GM12878 (cell line): ENCODE results near the gene RRP1B. TPM values are rescaled to one million over a fixed set of nuclear protein-coding genes. Genes with fewer than 3 reads are reported as not detected.
A peak's percentile ranks its signal among the peaks of the same experiment; 100 is the strongest.

Source experiments
- ATAC-seq: fragments of 200-7000 bp; cut with Tn5 transposase; 3 replicates; pipeline ENCODE4 v1.9.1; 2020; ENCODE audit warnings: mild to moderate bottlenecking, moderate library complexity
- BruUV-seq: library from RNA; stranded (reverse); fragments of 400-500 nt; replicated peaks from 2 replicates; lab custom pipeline; 2021; lab: Mats Ljungman, UMichigan
- CTCF ChIA-PET: fragments of 300-600 bp; sonication (Branson Sonifier 250); formaldehyde crosslinking; extraction: SDS; loops from one replicate; lab custom pipeline; 2021; ENCODE audit warnings: inconsistent platforms; lab: Yijun Ruan, JAX
- POLR2A ChIA-PET: fragments of 350-600 bp; formaldehyde crosslinking; extraction: SDS; loops from one replicate; lab custom pipeline; 2021; ENCODE audit warnings: inconsistent platforms; lab: Charles Lee
- RAD21 ChIA-PET: fragments of 300-600 bp; sonication (Branson Sonifier 250); formaldehyde crosslinking; loops from one replicate; lab custom pipeline; 2023; ENCODE audit warnings: antibody characterized with exemption; ENCODE audit not compliant: unreplicated experiment; lab: Charles Lee
- SMC1A ChIA-PET: fragments of 300-600 bp; sonication (Branson Sonifier 250); formaldehyde crosslinking; loops from one replicate; lab custom pipeline; 2023; ENCODE audit not compliant: unreplicated experiment, uncharacterized antibody; lab: Charles Lee
- DNase-seq: peaks from one replicate; pipeline ENCODE4 v3.0.0-alpha.2; 2011; ENCODE audit warnings: low read depth, low spot score
- FAIRE-seq: peaks from 3 replicates; lab custom pipeline; 2011; peaks lifted over from hg19 to GRCh38; lab: Jason Lieb, UNC
- H2AFZ ChIP-seq: 2 replicates; pipeline ENCODE4 v1.6.0; 2011; ENCODE audit warnings: low read depth, low read length, control low read depth; ENCODE audit not compliant: control insufficient read depth
- H3K27ac ChIP-seq: 2 replicates; pipeline ENCODE4 v1.5.1; 2011; ENCODE audit warnings: control low read depth; ENCODE audit not compliant: control insufficient read depth, insufficient read depth
- H3K27me3 ChIP-seq, 2 experiments: replicated peaks in 1 of 2; 2 replicates each; pipeline versions ENCODE4 v1.6.0 to v1.6.1; 2011; ENCODE audit warnings: low read length in 1 of 2; ENCODE audit not compliant: control insufficient read depth in 2 of 2, insufficient read depth in 2 of 2
- H3K36me3 ChIP-seq, 2 experiments: 2 replicates each; pipeline ENCODE4 v1.5.1; 2011; ENCODE audit warnings: low read length in 1 of 2; ENCODE audit not compliant: control insufficient read depth in 2 of 2, insufficient read depth in 2 of 2
- H3K4me1 ChIP-seq: 2 replicates; pipeline ENCODE4 v1.6.1; 2011; ENCODE audit warnings: mild to moderate bottlenecking, low read length, moderate library complexity, mixed read lengths; ENCODE audit not compliant: control insufficient read depth, insufficient read depth
- H3K4me2 ChIP-seq: 2 replicates; pipeline ENCODE4 v1.6.0; 2011; ENCODE audit warnings: control low read depth; ENCODE audit not compliant: control insufficient read depth, insufficient read depth
- H3K4me3 ChIP-seq: fragments of 200-600 bp; sonication (generic); 2 replicates; pipeline ENCODE4 v1.5.1; 2016
- H3K79me2 ChIP-seq: 2 replicates; pipeline ENCODE4 v1.6.0; 2011; ENCODE audit warnings: low read length; ENCODE audit not compliant: control insufficient read depth, insufficient read depth
- H3K9ac ChIP-seq: 2 replicates; pipeline ENCODE4 v1.8.0; 2011; ENCODE audit warnings: low read length, control low read depth, mixed read lengths; ENCODE audit not compliant: control insufficient read depth, insufficient read depth
- H3K9me3 ChIP-seq: replicated peaks from 3 replicates; pipeline ENCODE4 v1.5.1; 2011; ENCODE audit warnings: mild to moderate bottlenecking, low read length; ENCODE audit not compliant: control insufficient read depth, insufficient read depth
- H4K20me1 ChIP-seq: 2 replicates; pipeline ENCODE4 v1.6.0; 2011; ENCODE audit not compliant: control insufficient read depth, insufficient read depth
- CHD4 ChIP-seq: fragments of 200-600 bp; sonication (generic); IDR thresholded peaks from 2 replicates; pipeline ENCODE4 v1.6.1; 2016; ENCODE audit warnings: mild to moderate bottlenecking
- EGR1 ChIP-seq, 2 experiments: IDR thresholded peaks; 1 replicate in 1 of 2; 2 replicates in 1 of 2; pipeline ENCODE4 v1.6.1; 2011 to 2012; ENCODE audit warnings: low read depth in 2 of 2, low read length in 2 of 2, borderline replicate concordance in 1 of 2, mild to moderate bottlenecking in 1 of 2, moderate library complexity in 1 of 2
- SRF ChIP-seq, 2 experiments: IDR thresholded peaks; 2 replicates each; pipeline ENCODE4 v1.6.1; 2011; ENCODE audit warnings: low read depth in 2 of 2, low read length in 2 of 2, mild to moderate bottlenecking in 1 of 2, moderate library complexity in 1 of 2
- STAT1 ChIP-seq: fragments of 450-650 bp; conservative IDR thresholded peaks from 2 replicates; pipeline ENCODE4 v1.6.1; 2014; ENCODE audit warnings: antibody characterized with exemption, mild to moderate bottlenecking
- ZNF622 ChIP-seq: fragments of 450-650 bp; IDR thresholded peaks from 2 replicates; pipeline ENCODE4 v1.6.1; 2017; ENCODE audit warnings: mild to moderate bottlenecking, inconsistent platforms
- WGBS: methylation state at CpG from one replicate; pipeline ENCODE4 v1.1.6; 2016; ENCODE audit warnings: low lambda C conversion rate; ENCODE audit not compliant: insufficient replicate concordance, insufficient coverage; ENCODE audit errors: missing lambda C conversion rate; 5-methylcytosine and 5-hydroxymethylcytosine counted together
- in situ Hi-C: fragments of 300-500 bp; cut with MboI; formaldehyde crosslinking; loops from 9 replicates; pipeline ENCODE4 v1.14.3; 2018; ENCODE audit warnings: mixed read lengths
- intact Hi-C: fragments of 100-400 bp; cut with micrococcal nuclease; formaldehyde crosslinking; loops from one replicate; pipeline ENCODE4 v1.14.2; 2022; ENCODE audit not compliant: unreplicated experiment
- polyA plus RNA-seq, 11 experiments: library from polyadenylated mRNA; depleted of rRNA in 4 of 11; unstranded in 6 of 11; stranded (reverse) in 5 of 11; fragments of >200 nt; fragmentation: Nextera tagmentation in 4 of 11; fragmentation: Illumina TruSeq in 1 of 11; extraction: Ambion mirVana in 4 of 11; extraction: Trizol in 1 of 11; gene quantifications; 1 replicate in 1 of 11; 2 replicates in 10 of 11; pipeline versions ENCODE4 v1.2.1 to v1.2.3, GENCODE V29; 2011 to 2016; ENCODE audit warnings: inconsistent platforms in 2 of 11, missing spikeins in 2 of 11, low read depth in 1 of 11
- total RNA-seq, 4 experiments: library from RNA; depleted of rRNA in 3 of 4; stranded (reverse); fragments of >200 nt in 3 of 4; fragmentation: Illumina TruSeq in 1 of 4; extraction: Trizol in 1 of 4; gene quantifications; 2 replicates each; pipeline versions ENCODE4 v1.2.1 to v1.2.3, GENCODE V29; 2013 to 2021
- TF ChIP-seq, protein P1 (sequence below): fragments of 450-650 bp; IDR thresholded peaks from 2 replicates; pipeline ENCODE4 v1.6.1; 2016; ENCODE audit warnings: mild to moderate bottlenecking
- TF ChIP-seq, protein P2 (sequence below): fragments of 450-650 bp; IDR thresholded peaks from 2 replicates; pipeline ENCODE4 v1.6.1; 2017; ENCODE audit warnings: mild to moderate bottlenecking, low read depth, inconsistent platforms; ENCODE audit not compliant: poor library complexity, severe bottlenecking
- TF ChIP-seq, protein P3 (sequence below): fragments of 450-650 bp; IDR thresholded peaks from 2 replicates; pipeline ENCODE4 v1.6.1; 2017; ENCODE audit warnings: mild to moderate bottlenecking
- TF ChIP-seq, protein P4 (sequence below): IDR thresholded peaks from 2 replicates; pipeline ENCODE4 v1.6.1; 2012; ENCODE audit warnings: low read depth, low read length, improper control_type of control experiment

Gene RRP1B
- total and polyA plus RNA-seq, 10 of the 15 experiments (the other 5 are each of a cell fraction or from before 2014, with no cell fraction given), result 8.1 to 57.4 (median 38.1) TPM

DNA sequence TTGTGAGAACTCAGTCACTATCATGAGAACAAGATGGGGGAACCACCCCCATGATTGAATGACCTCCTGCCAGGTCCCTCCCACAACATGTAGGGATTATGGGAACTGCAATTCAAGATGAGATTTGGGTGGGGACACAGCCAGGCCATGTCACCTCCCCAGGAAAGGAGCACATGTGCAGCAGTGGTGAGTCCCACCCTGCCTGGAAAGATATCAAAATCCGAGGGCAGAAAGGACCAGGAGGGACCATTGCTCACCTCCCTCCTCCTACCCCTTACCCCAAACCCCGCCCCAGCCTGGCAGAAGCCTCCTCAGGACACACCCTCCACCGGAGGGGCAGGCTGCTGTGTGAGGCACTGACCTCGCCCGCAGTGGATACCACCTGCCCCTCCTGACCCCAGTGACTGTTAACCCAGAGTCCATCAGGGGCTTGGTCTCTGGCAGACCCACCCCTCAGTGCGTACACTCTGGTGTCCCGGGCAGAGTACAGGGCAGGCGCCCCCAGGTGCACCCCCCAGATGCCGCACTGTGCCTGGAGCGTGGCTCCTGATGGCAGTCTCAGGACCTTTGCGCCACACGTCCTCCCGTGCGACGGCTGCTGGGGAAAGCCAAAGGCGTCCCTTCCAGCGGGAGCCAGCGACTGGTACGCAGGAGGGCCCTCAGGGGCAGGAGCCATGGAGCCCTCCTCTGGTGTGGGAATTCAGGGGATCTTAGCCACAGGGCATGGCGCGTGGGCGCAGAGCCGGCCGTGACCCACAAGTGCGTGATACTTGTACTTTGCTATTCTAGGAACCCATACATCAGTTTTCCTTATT lies 80.5 kb downstream of the RRP1B start:
- no peak overlapping the region for H3K4me2 ChIP-seq
- 93% methylated on average over 24 of the region's 25 CpGs for WGBS
- no peaks in the 10 kb centered on the region for H3K27me3 ChIP-seq
- TF ChIP-seq CHD4 (no peak), EGR1 (IDR thresholded peaks at IDR 0.05; ENCODE audit: borderline replicate concordance in 1 of 2, low read depth in 2 of 2, low read length in 2 of 2) (no peak), STAT1 (no peak), SRF (IDR thresholded peaks at IDR 0.05; ENCODE audit: low read depth in 2 of 2, low read length in 2 of 2) (no peak), ZNF622 (no peak)
- TF ChIP-seq, protein P1, sequence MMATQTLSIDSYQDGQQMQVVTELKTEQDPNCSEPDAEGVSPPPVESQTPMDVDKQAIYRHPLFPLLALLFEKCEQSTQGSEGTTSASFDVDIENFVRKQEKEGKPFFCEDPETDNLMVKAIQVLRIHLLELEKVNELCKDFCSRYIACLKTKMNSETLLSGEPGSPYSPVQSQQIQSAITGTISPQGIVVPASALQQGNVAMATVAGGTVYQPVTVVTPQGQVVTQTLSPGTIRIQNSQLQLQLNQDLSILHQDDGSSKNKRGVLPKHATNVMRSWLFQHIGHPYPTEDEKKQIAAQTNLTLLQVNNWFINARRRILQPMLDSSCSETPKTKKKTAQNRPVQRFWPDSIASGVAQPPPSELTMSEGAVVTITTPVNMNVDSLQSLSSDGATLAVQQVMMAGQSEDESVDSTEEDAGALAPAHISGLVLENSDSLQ, result no peak
- TF ChIP-seq, protein P2, sequence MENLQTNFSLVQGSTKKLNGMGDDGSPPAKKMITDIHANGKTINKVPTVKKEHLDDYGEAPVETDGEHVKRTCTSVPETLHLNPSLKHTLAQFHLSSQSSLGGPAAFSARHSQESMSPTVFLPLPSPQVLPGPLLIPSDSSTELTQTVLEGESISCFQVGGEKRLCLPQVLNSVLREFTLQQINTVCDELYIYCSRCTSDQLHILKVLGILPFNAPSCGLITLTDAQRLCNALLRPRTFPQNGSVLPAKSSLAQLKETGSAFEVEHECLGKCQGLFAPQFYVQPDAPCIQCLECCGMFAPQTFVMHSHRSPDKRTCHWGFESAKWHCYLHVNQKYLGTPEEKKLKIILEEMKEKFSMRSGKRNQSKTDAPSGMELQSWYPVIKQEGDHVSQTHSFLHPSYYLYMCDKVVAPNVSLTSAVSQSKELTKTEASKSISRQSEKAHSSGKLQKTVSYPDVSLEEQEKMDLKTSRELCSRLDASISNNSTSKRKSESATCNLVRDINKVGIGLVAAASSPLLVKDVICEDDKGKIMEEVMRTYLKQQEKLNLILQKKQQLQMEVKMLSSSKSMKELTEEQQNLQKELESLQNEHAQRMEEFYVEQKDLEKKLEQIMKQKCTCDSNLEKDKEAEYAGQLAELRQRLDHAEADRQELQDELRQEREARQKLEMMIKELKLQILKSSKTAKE, result no peak
- TF ChIP-seq, protein P3, sequence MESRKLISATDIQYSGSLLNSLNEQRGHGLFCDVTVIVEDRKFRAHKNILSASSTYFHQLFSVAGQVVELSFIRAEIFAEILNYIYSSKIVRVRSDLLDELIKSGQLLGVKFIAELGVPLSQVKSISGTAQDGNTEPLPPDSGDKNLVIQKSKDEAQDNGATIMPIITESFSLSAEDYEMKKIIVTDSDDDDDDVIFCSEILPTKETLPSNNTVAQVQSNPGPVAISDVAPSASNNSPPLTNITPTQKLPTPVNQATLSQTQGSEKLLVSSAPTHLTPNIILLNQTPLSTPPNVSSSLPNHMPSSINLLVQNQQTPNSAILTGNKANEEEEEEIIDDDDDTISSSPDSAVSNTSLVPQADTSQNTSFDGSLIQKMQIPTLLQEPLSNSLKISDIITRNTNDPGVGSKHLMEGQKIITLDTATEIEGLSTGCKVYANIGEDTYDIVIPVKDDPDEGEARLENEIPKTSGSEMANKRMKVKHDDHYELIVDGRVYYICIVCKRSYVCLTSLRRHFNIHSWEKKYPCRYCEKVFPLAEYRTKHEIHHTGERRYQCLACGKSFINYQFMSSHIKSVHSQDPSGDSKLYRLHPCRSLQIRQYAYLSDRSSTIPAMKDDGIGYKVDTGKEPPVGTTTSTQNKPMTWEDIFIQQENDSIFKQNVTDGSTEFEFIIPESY, result no peak
- TF ChIP-seq, protein P4, sequence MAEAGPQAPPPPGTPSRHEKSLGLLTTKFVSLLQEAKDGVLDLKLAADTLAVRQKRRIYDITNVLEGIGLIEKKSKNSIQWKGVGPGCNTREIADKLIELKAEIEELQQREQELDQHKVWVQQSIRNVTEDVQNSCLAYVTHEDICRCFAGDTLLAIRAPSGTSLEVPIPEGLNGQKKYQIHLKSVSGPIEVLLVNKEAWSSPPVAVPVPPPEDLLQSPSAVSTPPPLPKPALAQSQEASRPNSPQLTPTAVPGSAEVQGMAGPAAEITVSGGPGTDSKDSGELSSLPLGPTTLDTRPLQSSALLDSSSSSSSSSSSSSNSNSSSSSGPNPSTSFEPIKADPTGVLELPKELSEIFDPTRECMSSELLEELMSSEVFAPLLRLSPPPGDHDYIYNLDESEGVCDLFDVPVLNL, result no peak
- no peak for DNase-seq
- no peaks in the 10 kb centered on the region; the same call in 1 of the 2 replicates for H3K79me2 ChIP-seq
- no peak overlapping the region for H2AFZ ChIP-seq
- H3K4me1 ChIP-seq, result no peaks in the 10 kb centered on the region
- POLR2A ChIA-PET, result interaction anchor here (0.6 kb wide), 2 partner anchors 65 to 78 kb away, joined by 4 to 5 read pairs; no protein-coding TSS in a partner anchor
- H4K20me1 ChIP-seq, result no peaks in the 10 kb centered on the region; the same call in 1 of the 2 replicates
- no peak overlapping the region for H3K9ac ChIP-seq
- in situ Hi-C loops (no loop called here), intact Hi-C loops (no loop called here)
- peak; percentile 50 for ATAC-seq
- no peak overlapping the region for H3K4me3 ChIP-seq
- H3K27ac ChIP-seq, result no peak overlapping the region
- H3K36me3 ChIP-seq, result peaks cover 10 to 24% of the 10 kb centered on the region in 2 experiments; a peak in 3 of 4 replicates
- CTCF ChIA-PET, result no interaction called here
- BruUV-seq, result no TSS peak
- no peaks in the 10 kb centered on the region for H3K9me3 ChIP-seq
- RAD21 ChIA-PET, result no interaction called here
- FAIRE-seq, result no peak
- SMC1A ChIA-PET, result no interaction called here
